ENCODE data around the gene BMI1. TPM values are rescaled to one million over a fixed set of nuclear protein-coding genes. Genes with fewer than 3 reads are reported as not detected.

BMI1 gene
- total and polyA plus RNA-seq, 12 donors: 16.7 to 88.5 (median 62.1) TPM

DNA sequence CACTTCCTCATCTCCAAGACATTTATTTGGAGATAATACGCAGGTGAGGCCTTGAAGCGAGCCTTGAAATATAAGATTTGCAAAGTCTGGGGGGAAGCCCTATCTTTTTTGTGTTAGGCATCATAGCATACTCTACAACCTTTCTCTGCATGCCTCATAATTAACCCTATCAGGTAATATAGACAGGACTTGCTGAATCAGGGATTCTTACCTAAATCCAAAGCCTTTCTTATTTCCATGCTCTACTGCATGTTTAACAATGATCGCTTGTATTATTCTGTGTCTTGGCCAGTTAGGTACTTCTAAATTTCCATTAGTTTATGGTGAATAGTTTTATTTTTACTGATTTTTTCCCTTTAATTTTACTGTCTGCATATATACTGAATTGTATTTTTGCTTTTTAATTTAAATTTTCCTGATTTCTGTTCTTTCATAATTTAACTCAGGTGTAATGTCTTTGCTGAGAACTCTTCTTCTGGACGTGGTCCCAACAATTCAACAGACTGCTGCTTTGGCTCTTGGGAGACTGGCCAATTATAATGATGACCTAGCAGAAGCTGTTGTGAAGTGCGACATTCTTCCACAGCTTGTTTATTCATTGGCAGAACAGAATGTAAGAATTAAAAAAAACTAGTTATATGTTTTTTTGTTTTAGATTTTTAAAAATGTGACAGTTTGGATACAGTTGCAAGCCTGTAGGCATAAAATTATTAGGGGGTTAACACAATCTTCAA lies 43.7 kb downstream of the BMI1 start:
- H3K36me3 ChIP-seq (replicated peaks in 1 of 2): no peaks in the 10 kb centered on the region
- 79 to 86% (median 82%) methylated on average over 5 of the region's 5 CpGs for WGBS, 4 donors
- no peaks in the 10 kb centered on the region for H3K9me3 ChIP-seq (replicated peaks in 1 of 3)
- TF ChIP-seq, protein P1, sequence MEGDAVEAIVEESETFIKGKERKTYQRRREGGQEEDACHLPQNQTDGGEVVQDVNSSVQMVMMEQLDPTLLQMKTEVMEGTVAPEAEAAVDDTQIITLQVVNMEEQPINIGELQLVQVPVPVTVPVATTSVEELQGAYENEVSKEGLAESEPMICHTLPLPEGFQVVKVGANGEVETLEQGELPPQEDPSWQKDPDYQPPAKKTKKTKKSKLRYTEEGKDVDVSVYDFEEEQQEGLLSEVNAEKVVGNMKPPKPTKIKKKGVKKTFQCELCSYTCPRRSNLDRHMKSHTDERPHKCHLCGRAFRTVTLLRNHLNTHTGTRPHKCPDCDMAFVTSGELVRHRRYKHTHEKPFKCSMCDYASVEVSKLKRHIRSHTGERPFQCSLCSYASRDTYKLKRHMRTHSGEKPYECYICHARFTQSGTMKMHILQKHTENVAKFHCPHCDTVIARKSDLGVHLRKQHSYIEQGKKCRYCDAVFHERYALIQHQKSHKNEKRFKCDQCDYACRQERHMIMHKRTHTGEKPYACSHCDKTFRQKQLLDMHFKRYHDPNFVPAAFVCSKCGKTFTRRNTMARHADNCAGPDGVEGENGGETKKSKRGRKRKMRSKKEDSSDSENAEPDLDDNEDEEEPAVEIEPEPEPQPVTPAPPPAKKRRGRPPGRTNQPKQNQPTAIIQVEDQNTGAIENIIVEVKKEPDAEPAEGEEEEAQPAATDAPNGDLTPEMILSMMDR (IDR thresholded peaks at IDR 0.05): no peak
- no peak for TF ChIP-seq POLR2A (IDR thresholded peaks at IDR 0.05)
- no peak for DNase-seq
- peaks cover 20% of the 10 kb centered on the region for H3K27me3 ChIP-seq
- intact Hi-C loops (cut with DNase I): no loop called here
- no peak overlapping the region for H3K27ac ChIP-seq
- no peak overlapping the region for H3K4me3 ChIP-seq
- no peaks in the 10 kb centered on the region for H3K4me1 ChIP-seq (replicated peaks in 1 of 2)

DNA sequence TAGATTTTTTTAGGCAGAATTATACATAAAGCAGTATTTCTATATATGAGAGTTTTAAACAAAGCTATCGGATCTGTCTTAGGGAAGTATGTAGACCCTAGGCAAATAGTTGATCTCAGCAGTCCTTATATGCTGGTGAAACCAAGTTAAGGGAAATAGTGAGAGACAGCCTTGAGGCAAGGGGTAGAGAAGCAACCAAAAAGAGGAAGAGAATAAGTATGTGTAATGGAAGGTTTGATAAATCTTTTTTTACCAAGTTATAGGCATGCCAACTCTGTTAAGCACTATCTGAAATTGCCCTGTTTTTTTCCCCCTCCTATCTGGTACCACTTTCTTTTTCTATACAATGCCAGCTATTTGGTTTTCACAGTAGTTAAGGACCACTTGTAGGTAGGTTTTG lies 44.3 kb downstream of the BMI1 start:
- WGBS, 4 donors: 68 to 89% (median 77%) methylated on average over 1 of the region's 1 CpG
- TF ChIP-seq, protein P1 (IDR thresholded peaks at IDR 0.05): no peak
- TF ChIP-seq POLR2A (IDR thresholded peaks at IDR 0.05): no peak
- intact Hi-C loops (cut with DNase I): no loop called here
- H3K27ac ChIP-seq: no peak overlapping the region
- H3K36me3 ChIP-seq (replicated peaks in 1 of 2): no peaks in the 10 kb centered on the region
- H3K4me3 ChIP-seq: no peak overlapping the region
- DNase-seq: no peak
- peaks cover 20% of the 10 kb centered on the region for H3K27me3 ChIP-seq
- no peaks in the 10 kb centered on the region for H3K4me1 ChIP-seq (replicated peaks in 1 of 2)
- H3K9me3 ChIP-seq (replicated peaks in 1 of 3): no peaks in the 10 kb centered on the region

DNA sequence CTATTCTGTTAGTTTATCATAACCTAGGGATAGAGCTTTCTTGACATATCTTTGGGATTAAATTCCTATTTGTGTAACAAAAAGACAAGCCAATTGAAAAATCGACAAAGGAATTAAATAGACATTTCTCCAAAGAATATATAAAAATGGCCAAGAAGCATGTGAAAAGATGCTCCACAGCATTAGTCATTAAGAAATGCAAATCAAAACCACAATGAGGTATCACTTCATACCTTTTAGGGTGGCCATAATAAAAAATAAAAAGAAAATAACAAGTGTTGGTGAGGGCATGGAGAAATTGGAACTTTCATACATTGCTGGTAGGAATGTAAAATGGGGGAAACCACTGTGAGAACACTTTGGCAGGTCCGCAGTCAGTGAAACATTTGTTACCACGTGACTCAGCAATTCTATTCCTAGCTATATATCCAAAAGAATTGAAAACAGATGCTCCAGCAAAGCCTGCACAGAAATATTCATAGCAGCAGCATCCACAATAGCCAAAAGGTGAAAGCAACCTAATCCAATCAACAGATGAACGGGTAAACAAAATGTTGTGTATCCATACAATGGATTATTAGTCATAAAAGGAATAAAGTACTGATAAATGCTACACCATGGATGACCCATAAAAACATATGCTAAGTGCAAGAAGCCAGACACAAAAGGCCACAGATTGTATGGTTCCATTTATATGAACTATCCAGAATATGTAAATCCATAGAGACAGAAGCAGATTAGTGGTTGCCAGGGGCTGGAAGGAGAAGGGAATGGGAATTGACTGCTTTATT lies 44.9 kb downstream of the BMI1 start:
- DNase-seq: no peak
- intact Hi-C loops (cut with DNase I): no loop called here
- peaks cover 20% of the 10 kb centered on the region for H3K27me3 ChIP-seq
- H3K27ac ChIP-seq: no peak overlapping the region
- H3K4me1 ChIP-seq (replicated peaks in 1 of 2): no peaks in the 10 kb centered on the region
- H3K9me3 ChIP-seq (replicated peaks in 1 of 3): no peaks in the 10 kb centered on the region
- 77 to 88% (median 81%) methylated on average over 4 of the region's 4 CpGs for WGBS, 4 donors
- TF ChIP-seq POLR2A (IDR thresholded peaks at IDR 0.05): no peak
- TF ChIP-seq, protein P1 (IDR thresholded peaks at IDR 0.05): no peak
- no peaks in the 10 kb centered on the region for H3K36me3 ChIP-seq (replicated peaks in 1 of 2)
- H3K4me3 ChIP-seq: no peak overlapping the region

DNA sequence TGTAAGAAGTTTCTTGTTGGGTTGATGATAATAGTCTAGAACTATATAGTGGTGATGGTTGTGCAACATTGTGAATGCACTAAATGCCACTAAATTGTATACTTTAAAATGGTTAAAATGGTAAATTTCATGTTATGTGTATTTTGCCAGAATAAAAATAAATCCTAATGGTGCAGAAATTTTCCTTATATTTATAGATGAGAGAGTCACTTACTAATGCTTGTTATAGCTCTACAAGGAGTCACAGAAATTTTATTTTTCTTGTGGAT lies 45.5 kb downstream of the BMI1 start:
- intact Hi-C loops (cut with DNase I): no loop called here
- DNase-seq: no peak
- no peak overlapping the region for H3K4me3 ChIP-seq
- TF ChIP-seq POLR2A (IDR thresholded peaks at IDR 0.05): no peak
- TF ChIP-seq, protein P1 (IDR thresholded peaks at IDR 0.05): no peak
- H3K27ac ChIP-seq: no peak overlapping the region
- peaks cover 15% of the 10 kb centered on the region for H3K27me3 ChIP-seq
- H3K4me1 ChIP-seq (replicated peaks in 1 of 2): no peaks in the 10 kb centered on the region
- no peaks in the 10 kb centered on the region for H3K36me3 ChIP-seq (replicated peaks in 1 of 2)
- no peaks in the 10 kb centered on the region for H3K9me3 ChIP-seq (replicated peaks in 1 of 3)
